Endothelial cell of hepatic sinusoid (primary cell): Measurements from ENCODE around the gene SH2D5.
"Not testable (repeated sequence)": the region's sequence is repeated elsewhere in the genome, so short reads cannot be mapped to it uniquely, and the experiment has no call there.

Experiments used
- in situ Hi-C: cut with HindIII; loops from 2 replicates; pipeline ENCODE4 v1.10.0; 2017; ENCODE audit warnings: low sequenced_read_pairs

Gene SH2D5

DNA sequence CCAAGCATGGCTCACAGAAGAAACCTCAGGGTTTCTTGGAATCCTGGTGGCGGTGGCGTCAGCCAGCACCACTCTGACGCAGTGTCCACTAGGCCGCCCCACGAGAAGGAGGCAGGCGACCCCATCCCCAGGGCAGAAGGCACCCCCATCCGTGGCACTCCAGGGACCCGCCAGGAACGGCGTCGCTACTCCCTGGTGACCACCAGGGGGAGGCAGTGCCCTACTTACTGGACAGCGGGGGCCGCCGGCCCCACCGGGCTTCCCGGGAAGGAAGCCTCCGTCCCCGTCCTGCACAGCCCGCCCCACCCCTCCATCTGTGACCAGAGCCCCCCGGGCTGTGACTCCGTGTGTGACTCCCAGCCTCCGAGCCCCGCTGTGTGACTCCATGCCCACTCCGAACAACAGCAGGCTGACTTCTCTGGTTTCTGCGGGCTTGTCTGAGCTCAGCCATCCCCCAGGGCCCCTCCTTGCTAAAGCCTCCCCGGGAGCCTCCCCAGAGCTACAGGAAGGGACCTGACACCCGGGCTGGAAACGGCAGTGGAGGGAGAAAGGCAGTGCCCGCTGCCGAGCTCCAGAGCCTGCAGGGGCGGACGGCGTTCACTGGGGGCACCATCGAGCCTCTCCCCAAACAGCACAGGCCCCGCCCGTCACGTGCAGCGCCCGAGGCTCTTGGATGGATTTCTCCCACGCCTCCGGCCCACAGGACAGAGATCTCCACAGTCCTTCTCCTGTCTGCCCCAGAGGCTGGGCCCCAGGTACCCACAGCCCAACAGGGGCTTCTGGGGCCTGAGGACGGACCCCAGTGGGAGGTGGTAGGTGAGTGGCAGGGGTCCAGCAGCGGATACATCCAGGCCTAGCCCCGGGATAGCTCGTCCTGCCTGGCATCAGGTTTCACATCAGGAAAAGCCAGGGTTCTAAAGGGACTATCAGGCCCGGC lies 35.8 kb downstream of the SH2D5 start:
- in situ Hi-C loops, result no loop called here

DNA sequence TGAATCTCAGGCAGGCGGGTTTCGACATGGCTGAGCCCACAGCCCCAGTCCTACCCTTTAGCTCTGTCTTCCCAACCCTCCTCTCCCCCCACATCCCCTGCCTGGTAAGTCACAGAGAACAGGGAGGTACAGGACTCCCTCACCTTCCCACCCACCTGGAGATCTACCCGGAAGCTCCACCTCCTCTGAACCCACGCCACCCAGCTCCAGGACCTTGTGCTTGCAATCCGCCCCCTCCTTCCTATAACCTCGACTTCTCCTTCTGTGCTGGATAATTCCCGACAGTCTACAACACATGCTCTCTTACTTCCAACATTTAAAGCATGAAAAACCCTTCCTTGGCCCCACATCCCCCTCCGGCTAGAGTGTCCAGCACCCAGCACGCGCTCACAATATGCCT lies 37.0 kb downstream of the SH2D5 start:
- in situ Hi-C loops, result no loop called here

DNA sequence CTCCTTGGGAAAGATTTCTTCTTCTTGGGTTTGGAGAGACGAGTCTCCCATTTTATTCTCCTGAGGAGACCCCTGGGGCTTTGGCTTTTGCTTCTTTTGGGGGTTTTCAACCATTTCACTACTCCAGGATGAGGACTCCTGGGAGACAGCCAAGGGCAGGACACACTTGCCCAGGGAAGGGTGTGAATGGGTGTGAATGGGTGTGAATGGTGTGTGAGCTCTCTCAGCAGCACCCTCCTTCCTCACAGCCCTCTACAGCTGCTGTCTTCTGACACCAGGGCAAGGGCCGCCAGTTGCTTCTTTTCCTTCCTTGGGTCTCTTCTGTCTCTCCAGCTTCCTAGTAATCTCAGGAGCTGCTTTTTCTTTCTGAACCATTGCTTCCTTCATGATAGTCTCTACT lies 38.9 kb downstream of the SH2D5 start:
- in situ Hi-C loops, result no loop called here

DNA sequence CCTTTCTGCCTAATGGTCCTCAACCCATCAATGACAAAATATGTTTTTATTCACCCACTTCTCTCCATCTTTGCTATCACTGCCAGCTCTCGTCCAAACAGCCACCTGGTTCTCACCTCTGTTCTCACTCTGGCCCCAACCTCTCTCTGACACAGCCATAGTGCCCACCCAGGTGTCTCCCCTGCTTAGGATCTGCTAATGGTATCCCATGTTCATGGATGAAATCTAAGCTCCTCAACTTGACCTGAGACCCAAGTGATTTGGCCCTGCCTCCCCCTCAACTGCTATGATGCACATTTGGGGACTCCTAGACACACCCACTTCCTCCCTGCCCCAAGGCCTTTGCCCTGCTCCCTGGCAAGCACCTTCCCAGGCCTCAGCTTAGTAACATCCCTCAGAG lies 40.6 kb downstream of the SH2D5 start:
- in situ Hi-C loops, result no loop called here

DNA sequence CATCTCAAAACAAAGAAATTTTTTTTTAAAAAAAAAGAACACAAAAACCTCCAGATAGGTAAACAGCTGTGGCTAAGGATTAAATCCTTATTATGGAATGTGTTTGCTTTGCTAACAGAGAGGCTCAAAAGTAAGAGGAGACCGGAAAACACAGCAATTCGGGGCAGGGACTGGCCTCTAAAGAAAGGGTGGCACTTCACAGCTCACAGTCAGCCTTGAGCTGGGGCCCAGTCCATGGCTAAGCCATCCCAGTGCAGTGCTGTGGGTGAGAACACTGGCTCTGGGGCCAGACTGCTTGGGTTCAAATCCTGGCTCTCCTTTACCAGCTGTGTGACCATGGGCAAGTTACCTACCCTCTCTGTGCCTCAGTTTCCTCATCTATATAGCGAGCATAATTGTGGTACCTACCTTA lies 42.9 kb downstream of the SH2D5 start:
- in situ Hi-C loops, result no loop called here

DNA sequence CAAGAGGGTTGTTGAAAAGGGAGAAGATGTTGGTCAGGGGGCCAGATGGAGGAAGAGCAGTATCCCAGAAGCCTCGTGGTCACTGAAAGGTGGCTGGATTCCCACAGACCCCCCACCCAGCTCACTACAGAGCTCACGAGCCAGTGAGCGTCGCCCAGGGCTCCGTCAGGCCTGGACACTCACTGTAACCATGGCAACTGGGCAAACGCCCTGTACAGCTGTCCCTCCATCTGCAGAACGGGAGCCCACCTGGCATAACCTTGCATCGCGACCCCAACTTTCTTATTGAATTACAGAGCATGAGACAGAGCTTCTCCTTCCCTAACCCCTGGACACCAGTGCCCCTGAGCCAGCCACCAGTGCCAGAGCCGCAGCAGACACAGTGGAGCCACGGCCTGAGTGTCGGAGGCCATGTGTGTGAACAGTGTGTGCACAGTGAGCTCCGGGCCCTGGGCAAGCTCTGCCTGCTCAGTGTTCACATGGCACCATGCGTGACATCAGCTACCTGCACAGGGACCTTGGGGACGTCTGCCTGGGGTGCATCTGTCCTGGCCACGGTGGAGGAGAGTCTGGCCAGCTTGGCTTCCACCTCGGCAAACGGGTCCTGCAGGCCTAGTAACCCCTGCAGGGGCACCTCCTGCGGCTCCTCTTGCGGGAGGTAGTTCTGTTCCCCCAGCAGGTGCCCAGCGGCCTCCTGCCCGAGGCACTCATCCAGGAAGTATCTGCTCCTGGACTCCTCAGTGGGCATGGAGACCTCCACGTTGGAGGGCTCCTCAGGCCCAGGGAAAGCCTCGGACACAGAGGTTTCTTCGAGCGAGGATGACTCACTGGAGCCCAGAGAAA lies 45.4 kb downstream of the SH2D5 start:
- in situ Hi-C loops, result no loop called here

DNA sequence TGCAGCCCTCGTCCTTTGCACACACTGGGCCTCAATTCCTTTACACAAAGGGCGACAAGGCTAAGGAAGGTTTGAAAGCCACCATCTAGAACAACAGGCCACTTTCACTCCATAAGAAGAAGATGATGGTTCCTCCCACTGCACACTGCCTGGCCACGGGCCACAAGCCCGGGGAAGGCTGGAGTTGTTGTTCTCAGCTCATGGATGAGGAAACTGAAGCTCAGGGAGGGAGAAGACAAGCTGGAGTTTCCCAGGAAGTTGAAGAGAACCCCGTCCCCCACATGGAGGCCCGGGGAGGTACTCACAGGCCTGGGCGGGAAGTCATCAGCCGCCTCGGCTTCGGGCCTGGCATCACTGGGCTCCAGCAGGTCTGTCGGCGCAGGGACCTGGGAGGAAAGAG lies 46.8 kb downstream of the SH2D5 start:
- in situ Hi-C loops, result no loop called here

DNA sequence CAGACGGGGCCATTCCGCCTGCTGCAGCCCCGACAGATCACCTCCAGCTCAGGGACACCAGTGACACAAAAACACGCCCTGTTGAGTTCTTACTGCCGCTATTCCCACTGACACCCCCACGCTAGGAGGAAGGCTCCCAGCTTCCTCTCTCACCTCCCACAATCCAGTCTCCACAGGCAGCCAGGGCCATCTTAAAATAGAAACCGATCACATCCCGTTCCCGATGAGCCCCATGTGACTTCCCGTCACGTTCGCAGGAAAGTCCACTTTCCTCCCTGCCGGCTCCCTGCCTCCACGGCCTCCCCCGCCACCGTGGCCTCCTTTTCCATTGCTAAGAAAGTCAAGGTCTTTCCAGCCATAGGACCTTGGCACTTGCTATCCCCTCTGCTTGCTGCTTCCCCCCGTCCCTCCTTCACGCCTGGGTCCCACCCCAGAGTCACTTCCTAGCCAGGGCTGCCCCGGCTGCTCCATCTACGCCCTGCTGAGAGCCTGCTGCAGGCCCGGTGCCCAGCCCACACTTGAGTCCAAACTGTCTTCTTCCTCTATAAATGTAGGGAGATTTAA lies 47.3 kb downstream of the SH2D5 start:
- in situ Hi-C loops, result no loop called here

DNA sequence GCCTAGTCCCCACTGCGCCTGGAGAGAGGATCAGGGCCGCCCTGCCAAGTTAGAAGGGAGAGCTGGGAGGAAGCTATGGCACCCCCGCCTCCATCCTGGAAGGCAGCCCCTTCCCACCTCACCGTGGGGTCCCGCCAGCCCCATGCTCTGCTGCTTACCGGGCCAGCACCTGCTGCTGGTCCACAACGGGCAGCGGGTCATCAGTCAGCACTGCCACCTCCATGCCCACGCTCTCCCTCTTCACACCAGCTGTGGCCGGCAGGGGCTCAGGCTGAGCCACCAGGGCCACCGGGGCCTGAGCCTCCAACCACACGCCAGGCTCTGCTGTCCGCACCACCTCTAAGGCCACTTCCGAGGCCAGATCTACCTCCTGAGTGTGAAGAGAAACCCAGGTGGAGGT lies 47.9 kb downstream of the SH2D5 start:
- in situ Hi-C loops, result no loop called here

DNA sequence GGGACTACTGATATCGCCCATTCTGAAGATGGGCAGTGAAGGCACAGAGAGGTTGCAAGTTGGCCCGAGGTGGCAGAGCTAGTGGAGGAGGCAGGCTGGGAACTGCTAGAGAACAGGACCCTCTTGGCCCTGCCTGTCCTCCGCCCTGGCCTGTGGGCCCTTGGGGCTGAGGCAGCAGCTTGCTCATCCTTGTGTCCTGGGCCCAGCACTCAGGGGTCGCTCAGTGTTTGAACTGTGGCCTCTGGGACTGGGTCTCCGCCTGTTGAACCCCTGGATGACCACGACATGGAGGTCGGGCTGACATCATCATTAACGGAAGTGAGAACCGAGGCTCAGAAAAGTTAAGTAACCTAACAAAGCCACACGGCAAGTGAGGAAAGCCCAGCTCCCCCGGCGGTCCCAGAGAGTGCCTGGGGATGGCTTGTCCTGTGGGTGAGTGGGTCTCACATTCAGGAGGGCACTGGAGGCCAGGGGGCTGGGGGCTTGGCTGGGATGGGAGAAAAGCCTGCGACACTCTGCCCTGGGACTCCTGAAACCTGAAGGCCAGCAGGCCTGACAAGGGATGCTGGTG lies 48.4 kb downstream of the SH2D5 start:
- in situ Hi-C loops, result no loop called here

DNA sequence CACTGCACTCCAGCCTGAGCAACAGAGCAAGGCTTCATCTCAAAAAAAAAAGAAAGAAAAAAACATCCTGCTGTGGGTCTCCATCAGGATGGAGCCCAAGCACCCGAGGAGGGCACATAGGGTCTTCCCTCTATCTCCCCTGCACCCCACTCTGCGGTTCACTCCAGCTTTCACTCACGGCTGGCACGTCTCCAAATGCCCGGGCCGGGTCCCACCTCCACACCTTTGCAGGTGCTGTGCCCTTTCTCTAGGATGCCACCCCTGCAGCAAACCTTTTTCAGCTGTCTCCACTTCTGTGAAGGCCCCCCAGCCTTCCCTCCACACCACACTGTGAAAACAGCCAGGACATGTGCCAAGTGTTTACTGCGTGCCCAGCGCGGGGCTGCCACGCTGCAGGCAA lies 48.9 kb downstream of the SH2D5 start:
- in situ Hi-C loops, result no loop called here

DNA sequence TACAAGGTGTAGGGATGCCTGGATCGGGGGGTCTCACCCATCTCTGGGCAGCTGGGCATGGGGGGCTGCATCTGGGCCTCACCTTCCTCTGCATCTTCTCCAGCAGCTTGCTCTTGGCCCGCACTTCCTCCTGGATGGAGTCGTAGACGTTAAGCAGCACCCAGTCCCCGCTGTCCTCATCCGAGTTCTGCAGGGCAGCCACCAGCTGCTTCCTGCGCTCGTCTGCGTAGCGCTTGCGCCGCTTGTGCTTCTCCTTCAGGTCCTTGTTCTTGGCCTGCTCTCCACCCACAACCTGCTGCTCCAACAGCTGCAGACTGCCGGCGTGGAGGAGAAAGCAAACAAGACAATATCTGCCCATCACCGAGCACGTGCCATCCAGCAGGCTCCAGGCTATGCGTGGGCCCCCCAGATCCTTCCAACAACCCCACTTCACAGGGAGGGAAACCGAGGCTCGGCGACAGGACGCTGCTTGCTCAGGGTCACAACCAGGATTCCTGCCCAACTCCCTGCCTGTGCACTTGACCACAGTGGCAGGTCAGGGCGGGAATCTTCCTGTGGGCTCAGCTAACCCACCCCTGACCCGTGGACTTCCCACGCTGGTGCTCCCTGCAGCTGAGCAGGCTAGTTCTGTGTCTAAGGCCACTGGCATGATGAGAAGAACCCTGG lies 49.8 kb downstream of the SH2D5 start:
- in situ Hi-C loops, result no loop called here

DNA sequence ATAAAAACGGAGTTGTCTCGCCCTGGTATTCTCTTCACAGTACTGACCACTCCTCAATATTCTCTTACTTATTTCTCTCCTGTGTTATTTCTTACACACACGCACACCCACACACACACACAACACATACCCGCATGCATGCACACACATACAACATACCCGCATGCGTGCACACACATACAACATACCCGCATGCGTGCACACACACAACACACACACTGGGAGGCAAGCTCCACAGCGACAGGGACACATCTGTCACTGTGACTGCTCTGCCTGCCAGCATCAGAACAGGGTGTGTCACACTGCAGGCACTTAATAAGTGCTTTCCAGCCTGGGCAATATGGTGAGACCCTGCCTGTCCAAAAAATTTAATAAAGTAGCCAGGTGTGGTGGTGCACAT lies 50.5 kb downstream of the SH2D5 start:
- in situ Hi-C loops, result no loop called here

DNA sequence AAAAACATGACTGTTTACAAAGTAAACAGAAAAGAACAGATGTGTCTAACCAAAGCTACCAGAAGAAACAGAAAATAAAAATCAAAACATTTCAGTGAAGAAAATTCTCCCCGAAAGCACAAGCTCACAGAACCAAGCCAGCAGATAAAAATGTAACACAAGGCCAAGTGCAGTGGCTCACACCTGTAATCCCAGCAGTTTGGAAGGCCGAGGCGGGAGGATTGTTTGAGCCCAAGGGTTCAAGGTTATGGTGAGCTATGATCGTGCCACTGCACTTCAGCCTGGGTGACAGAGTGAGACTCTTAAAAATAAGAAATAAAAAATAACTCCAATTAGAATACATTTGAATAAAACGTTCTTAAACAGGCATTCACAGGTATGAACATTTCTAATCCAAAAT lies 52.2 kb downstream of the SH2D5 start:
- in situ Hi-C loops, result no loop called here

DNA sequence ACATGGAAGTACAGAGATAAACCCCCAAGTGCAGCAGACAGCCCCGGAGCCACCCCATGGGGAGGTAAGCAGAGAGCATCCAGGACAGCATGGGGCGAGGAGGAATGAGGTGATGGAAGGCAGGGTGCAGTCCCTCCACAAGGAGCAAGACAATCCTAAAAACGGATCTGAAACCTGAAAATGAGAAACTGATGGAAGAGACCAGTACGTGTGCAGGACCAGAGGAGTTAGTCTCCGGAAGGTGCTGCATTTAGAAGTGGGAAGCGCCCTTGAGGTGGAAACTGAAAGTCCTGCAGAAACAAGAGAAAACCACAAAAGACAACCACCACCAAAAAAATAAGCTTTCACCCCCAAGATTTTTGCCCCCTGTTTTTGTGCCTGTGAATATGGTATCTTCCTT lies 53.9 kb downstream of the SH2D5 start:
- in situ Hi-C loops, result no loop called here

DNA sequence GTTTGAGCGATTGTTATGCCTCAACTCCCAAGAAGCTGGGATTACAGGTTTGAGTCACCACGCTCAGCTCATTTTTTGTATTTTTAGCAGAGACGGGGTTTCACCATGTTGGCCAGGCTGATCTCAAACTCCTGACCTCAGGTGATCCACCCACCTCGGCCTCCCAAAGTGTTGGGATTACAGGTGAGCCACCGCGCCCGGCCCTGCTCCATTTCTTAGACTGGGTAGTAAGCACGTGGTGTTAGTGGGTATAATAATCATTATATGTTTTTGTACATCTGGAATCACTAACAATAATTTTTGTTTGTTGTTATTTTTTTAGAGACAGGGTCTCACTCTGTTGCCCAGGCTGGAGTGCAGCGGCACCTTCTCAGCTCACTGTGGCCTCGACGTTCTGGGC lies 58.9 kb downstream of the SH2D5 start:
- in situ Hi-C loops, result not testable (repeated sequence)

DNA sequence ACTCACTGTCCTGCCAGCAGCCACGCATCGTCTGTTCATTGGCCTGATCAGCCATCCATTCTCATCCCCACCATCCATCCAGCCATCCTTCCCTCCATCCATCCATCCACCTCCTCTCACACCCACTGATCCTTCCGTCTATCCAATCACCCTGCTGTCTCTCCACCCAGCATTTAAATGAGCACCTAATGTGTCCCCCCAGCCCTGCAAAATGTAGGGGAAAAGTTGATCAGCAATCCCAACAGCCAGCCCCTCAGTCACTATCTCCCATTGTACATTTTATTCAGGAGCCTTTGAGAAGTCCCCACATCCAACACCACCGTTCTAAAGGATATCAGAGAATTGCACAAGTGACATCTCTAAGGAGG lies 60.3 kb downstream of the SH2D5 start:
- in situ Hi-C loops, result no loop called here

DNA sequence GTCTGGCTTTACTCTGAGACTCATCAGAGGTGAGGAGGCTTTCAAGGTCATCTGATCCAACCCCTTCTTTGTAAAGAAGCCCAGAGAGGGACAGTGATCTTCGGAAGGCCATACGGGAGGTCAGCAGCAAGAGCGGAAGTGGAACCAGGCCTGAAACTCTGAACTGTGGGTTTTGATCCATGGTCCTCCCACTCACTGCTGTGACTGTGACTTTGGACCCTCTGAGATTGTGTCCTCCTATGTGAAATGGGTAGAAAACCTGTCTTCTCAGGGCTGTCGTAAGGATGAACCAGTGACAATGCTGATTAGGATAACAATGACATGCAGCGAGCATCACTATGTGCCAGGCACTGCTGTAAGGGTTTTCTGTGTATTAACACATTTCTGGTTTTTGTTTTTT lies 61.6 kb downstream of the SH2D5 start:
- in situ Hi-C loops, result no loop called here
